Liver (tissue), 9 donors: Measurements from ENCODE around the gene TRIM3. TPM values are rescaled to one million over a fixed set of nuclear protein-coding genes. Genes with fewer than 3 reads are reported as not detected.

Experiments
- DNase-seq: peaks from one replicate; pipeline ENCODE4 v3.0.0-alpha.2; 2017; ENCODE audit warnings: low spot score
- H3K27ac ChIP-seq, 2 donors: one replicate each; pipeline ENCODE4 v1.7.0; 2013; ENCODE audit warnings: inconsistent platforms in 2 of 2, low read length in 2 of 2, control low read depth in 1 of 2, low read depth in 1 of 2, mild to moderate bottlenecking in 1 of 2
- H3K27me3 ChIP-seq, 4 donors: one replicate each; pipeline versions ENCODE4 v1.6.1 to v1.7.0; 2013; ENCODE audit warnings: low read length in 3 of 4, inconsistent platforms in 1 of 4, mild to moderate bottlenecking in 1 of 4, moderate library complexity in 1 of 4; ENCODE audit not compliant: control insufficient read depth in 4 of 4, insufficient read depth in 4 of 4
- H3K36me3 ChIP-seq, 4 donors: one replicate each; pipeline versions ENCODE4 v1.6.1 to v1.7.0; 2013; ENCODE audit warnings: low read length in 3 of 4, mild to moderate bottlenecking in 3 of 4, low read depth in 1 of 4, moderate library complexity in 1 of 4; ENCODE audit not compliant: control insufficient read depth in 4 of 4, insufficient read depth in 3 of 4
- H3K4me1 ChIP-seq, 4 donors: one replicate each; pipeline versions ENCODE4 v1.6.1 to v1.7.0; 2013; ENCODE audit warnings: low read length in 3 of 4, mild to moderate bottlenecking in 3 of 4, moderate library complexity in 1 of 4; ENCODE audit not compliant: control insufficient read depth in 4 of 4, insufficient read depth in 4 of 4
- H3K4me3 ChIP-seq, 3 donors: one replicate each; pipeline versions ENCODE4 v1.6.1 to v1.7.0; 2013; ENCODE audit warnings: low read length in 3 of 3, control low read depth in 1 of 3, low read depth in 1 of 3, mild to moderate bottlenecking in 1 of 3
- H3K9ac ChIP-seq, 2 donors: one replicate each; pipeline ENCODE4 v1.7.0; 2013; ENCODE audit warnings: low read length in 2 of 2, mild to moderate bottlenecking in 2 of 2, moderate library complexity in 2 of 2, control low read depth in 1 of 2, low read depth in 1 of 2
- H3K9me3 ChIP-seq, 4 donors: one replicate each; pipeline versions ENCODE4 v1.6.1 to v1.7.0; 2013; ENCODE audit warnings: low read length in 3 of 4; ENCODE audit not compliant: control insufficient read depth in 4 of 4
- ATF3 ChIP-seq: IDR thresholded peaks from 2 replicates; pipeline ENCODE4 v1.6.1; 2016; ENCODE audit warnings: antibody characterized with exemption
- CTCF ChIP-seq: fragments of 150-350 bp; IDR thresholded peaks from 2 replicates; pipeline ENCODE4 v1.5.1; 2017; ENCODE audit warnings: improper control_type of control experiment, low read depth, low read length; ENCODE audit not compliant: missing input control
- FOXA1 ChIP-seq: IDR thresholded peaks from 2 replicates; pipeline ENCODE4 v1.6.1; 2016; ENCODE audit warnings: antibody characterized with exemption
- GABPA ChIP-seq, 2 donors: IDR thresholded peaks in 1 of 2; conservative IDR thresholded peaks in 1 of 2; 2 replicates each; pipeline ENCODE4 v1.6.1; 2016; ENCODE audit warnings: antibody characterized with exemption in 2 of 2, mild to moderate bottlenecking in 1 of 2, moderate library complexity in 1 of 2
- HNF4A ChIP-seq, 2 donors: conservative IDR thresholded peaks; 2 replicates each; pipeline ENCODE4 v1.6.1; 2016; ENCODE audit warnings: antibody characterized with exemption in 2 of 2, mild to moderate bottlenecking in 2 of 2
- HNF4G ChIP-seq: IDR thresholded peaks from 2 replicates; pipeline ENCODE4 v1.6.1; 2016; ENCODE audit warnings: antibody characterized with exemption
- JUND ChIP-seq, 2 donors: IDR thresholded peaks; 2 replicates each; pipeline ENCODE4 v1.6.1; 2016; ENCODE audit warnings: antibody characterized with exemption in 2 of 2
- MAX ChIP-seq: IDR thresholded peaks from 2 replicates; pipeline ENCODE4 v1.6.1; 2016; ENCODE audit warnings: antibody characterized with exemption
- NR2F2 ChIP-seq: IDR thresholded peaks from 2 replicates; pipeline ENCODE4 v1.6.1; 2016; ENCODE audit warnings: antibody characterized with exemption
- RAD21 ChIP-seq, 2 donors: IDR thresholded peaks; 2 replicates each; pipeline ENCODE4 v1.6.1; 2016; ENCODE audit warnings: antibody characterized with exemption in 2 of 2, mild to moderate bottlenecking in 2 of 2
- REST ChIP-seq: IDR thresholded peaks from 2 replicates; pipeline ENCODE4 v1.6.1; 2016; ENCODE audit warnings: antibody characterized with exemption, mild to moderate bottlenecking
- SP1 ChIP-seq: IDR thresholded peaks from 2 replicates; pipeline ENCODE4 v1.6.1; 2018; ENCODE audit warnings: antibody characterized with exemption, mild to moderate bottlenecking
- TAF1 ChIP-seq: conservative IDR thresholded peaks from 2 replicates; pipeline ENCODE4 v1.6.1; 2016; ENCODE audit warnings: antibody characterized with exemption, mild to moderate bottlenecking
- YY1 ChIP-seq: IDR thresholded peaks from 2 replicates; pipeline ENCODE4 v1.6.1; 2016; ENCODE audit warnings: antibody characterized with exemption, mild to moderate bottlenecking
- ZBTB33 ChIP-seq: IDR thresholded peaks from 2 replicates; pipeline ENCODE4 v1.6.1; 2016; ENCODE audit warnings: antibody characterized with exemption
- WGBS: extraction: QIAGEN DNeasy Blood & Tissue Kit; methylation state at CpG from one replicate; pipeline ENCODE4 v1.1.7; 2013; 5-methylcytosine and 5-hydroxymethylcytosine counted together
- polyA plus RNA-seq, 2 donors: library from polyadenylated mRNA; stranded (reverse) in 1 of 2; unstranded in 1 of 2; fragments of 200-250 nt in 1 of 2; fragments of >200 nt in 1 of 2; fragmentation: Nextera tagmentation in 1 of 2; extraction: Ambion mirVana in 1 of 2; gene quantifications; one replicate each; pipeline versions ENCODE4 v1.2.1 to v1.2.3, GENCODE V29; 2013 to 2015
- total RNA-seq, 2 donors: library from RNA; depleted of rRNA; stranded (reverse); fragments of >200 nt; gene quantifications; one replicate each; pipeline ENCODE4 v1.2.3, GENCODE V29; 2014
- donor health status: healthy.
- donor health status: healthy.
- donor health status: healthy.
- donor health status: healthy.
- donor health status: healthy.

TRIM3 gene
- total and polyA plus RNA-seq, 4 donors, result 5.2 to 12.7 (median 9.1) TPM

- no peak overlapping the region for H3K9ac ChIP-seq
- 61% methylated on average over 3 of the region's 3 CpGs for WGBS
- peaks cover 0 to 24% (median 6%) of the 10 kb centered on the region in 4 donors for H3K36me3 ChIP-seq
- no peak overlapping the region for H3K4me3 ChIP-seq
- no peak for DNase-seq
- peaks cover 0 to 5% (median 5%) of the 10 kb centered on the region in 4 donors for H3K4me1 ChIP-seq
- no peaks in the 10 kb centered on the region for H3K9me3 ChIP-seq
- H3K27me3 ChIP-seq, result no peaks in the 10 kb centered on the region
- no peak overlapping the region for H3K27ac ChIP-seq
- TF ChIP-seq SP1 (no peak), NR2F2 (no peak), JUND (IDR thresholded peaks at IDR 0.05) (no peak), FOXA1 (no peak), HNF4A (conservative IDR thresholded peaks at IDR 0.05) (no peak), HNF4G (no peak), ZBTB33 (no peak), YY1 (no peak), REST (no peak), TAF1 (no peak), RAD21 (IDR thresholded peaks at IDR 0.05) (no peak), CTCF (no peak), GABPA (IDR thresholded peaks at IDR 0.05 in 1 of 2, conservative IDR thresholded peaks at IDR 0.05 in 1 of 2) (no peak), MAX (no peak), ATF3 (no peak)
Measured at GRCh38 chr11:6502382-6502781, 28.6 kb upstream of the TRIM3 start.

GRCh38 chr11:6498544-6498943 lies 24.8 kb upstream of the TRIM3 start:
- no peak for TF ChIP-seq YY1
- no peak for TF ChIP-seq TAF1
- no peak for TF ChIP-seq MAX
- TF ChIP-seq ZBTB33, result no peak
- 94% methylated on average over 5 of the region's 5 CpGs for WGBS
- H3K4me3 ChIP-seq, result no peak overlapping the region
- no peaks in the 10 kb centered on the region for H3K9me3 ChIP-seq
- H3K27me3 ChIP-seq, result no peaks in the 10 kb centered on the region
- peaks cover 0 to 5% (median 5%) of the 10 kb centered on the region in 4 donors for H3K4me1 ChIP-seq
- peaks cover 0 to 22% (median 6%) of the 10 kb centered on the region in 4 donors for H3K36me3 ChIP-seq
- H3K27ac ChIP-seq, result no peak overlapping the region
- DNase-seq, result no peak
- H3K9ac ChIP-seq, result no peak overlapping the region
